GM12892 (cell line): ENCODE results near the gene TSEN2.

ENCODE experiments used
- DNase-seq: peaks from one replicate; pipeline ENCODE4 v3.0.0; 2011; ENCODE audit not compliant: insufficient read length
- FAIRE-seq: peaks from 2 replicates; lab custom pipeline; 2011; peaks lifted over from hg19 to GRCh38; lab: Jason Lieb, UNC
- POLR2A ChIP-seq: IDR thresholded peaks from 2 replicates; pipeline ENCODE4 v1.6.1; 2011; ENCODE audit warnings: low read depth, low read length, control low read depth
- POLR2AphosphoS5 ChIP-seq: IDR thresholded peaks from 2 replicates; pipeline ENCODE4 v1.6.1; 2011; ENCODE audit warnings: low read depth, low read length, control low read depth
- TAF1 ChIP-seq: IDR thresholded peaks from 2 replicates; pipeline ENCODE4 v1.6.1; 2011; ENCODE audit warnings: low read depth, mild to moderate bottlenecking, control low read depth, low read length, borderline replicate concordance

TSEN2 gene

DNA sequence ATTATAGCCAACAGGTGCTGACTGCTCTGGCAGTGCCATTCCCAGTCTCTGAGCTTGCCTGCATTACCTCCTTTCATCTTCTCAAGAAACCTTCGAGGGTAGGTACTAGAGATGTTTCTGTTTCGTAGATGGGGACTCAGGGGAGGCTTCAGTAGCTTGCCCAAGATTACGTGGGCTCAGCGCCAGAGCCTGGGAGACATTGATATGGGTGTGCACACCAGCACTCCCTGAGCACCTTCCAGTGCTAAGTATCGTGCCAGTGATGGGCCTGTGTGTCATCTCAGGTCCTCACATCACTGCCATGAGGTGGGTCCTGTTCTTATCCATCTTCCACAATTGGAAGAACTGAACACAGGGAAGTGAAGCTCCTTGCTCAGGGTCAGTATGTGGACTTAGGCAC, 15.2 kb downstream of the TSEN2 start:
- DNase-seq (no peak), FAIRE-seq (no peak)
- TF ChIP-seq TAF1 (no peak), POLR2A (no peak), POLR2AphosphoS5 (no peak)

DNA sequence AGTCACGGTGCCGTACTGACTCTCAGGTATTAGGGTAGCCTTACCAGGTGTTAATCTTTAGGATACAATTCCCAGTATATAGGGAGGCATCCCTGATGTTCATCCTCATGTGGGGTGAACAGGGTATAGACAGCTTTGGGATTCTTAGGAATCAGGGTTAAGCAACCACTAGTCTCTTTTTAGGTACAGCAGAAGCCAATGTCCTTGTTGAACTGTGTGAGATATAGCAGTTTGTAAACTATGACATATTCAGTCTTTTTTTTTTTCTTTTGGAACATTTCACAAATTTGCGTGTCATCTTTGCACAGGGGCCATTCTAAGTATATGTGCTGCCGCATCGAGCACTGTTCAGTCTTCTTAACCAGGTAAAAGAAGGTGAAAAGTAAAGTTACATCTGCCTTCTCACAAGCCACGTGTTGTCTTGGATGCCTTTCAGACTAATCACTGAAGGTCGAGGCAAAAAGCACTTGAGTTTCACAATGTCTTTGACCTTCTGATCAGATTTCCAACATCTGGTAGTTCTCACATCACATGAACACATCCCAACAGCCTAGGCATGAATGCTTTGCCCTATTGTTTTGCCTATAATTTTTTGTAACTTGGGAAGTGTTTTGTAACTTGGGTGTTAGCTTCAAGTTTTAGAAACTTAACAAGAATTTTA, 17.2 kb downstream of the TSEN2 start:
- DNase-seq (no peak), FAIRE-seq (no peak)
- TF ChIP-seq POLR2A (no peak), TAF1 (no peak), POLR2AphosphoS5 (no peak)

DNA sequence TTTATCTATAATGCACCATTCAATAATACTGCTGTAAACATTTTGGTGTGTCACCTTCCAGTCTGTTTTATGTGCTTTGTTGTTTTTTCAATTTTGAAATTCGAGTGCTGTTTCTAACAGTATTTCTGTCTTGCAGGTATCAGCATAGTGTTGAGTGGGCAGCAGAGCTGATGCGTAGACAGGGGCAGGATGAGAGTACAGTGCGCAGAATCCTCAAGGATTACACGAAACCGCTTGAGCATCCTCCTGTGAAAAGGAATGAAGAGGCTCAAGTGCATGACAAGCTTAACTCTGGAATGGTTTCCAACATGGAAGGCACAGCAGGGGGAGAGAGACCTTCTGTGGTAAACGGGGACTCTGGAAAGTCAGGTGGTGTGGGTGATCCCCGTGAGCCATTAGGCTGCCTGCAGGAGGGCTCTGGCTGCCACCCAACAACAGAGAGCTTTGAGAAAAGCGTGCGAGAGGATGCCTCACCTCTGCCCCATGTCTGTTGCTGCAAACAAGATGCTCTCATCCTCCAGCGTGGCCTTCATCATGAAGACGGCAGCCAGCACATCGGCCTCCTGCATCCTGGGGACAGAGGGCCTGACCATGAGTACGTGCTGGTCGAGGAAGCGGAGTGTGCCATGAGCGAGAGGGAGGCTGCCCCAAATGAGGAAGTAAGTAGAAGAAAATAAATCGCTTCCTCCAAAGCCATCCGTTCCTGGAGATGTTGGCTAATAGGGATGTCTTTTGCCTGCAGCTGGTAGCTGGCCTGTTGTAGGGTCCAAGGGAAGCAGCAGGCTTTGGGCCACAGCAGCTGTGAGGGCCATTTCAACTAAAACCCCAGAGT, 19.1 kb downstream of the TSEN2 start:
- TF ChIP-seq TAF1: no peak
- TF ChIP-seq POLR2A: no peak
- no peak for TF ChIP-seq POLR2AphosphoS5
- DNase-seq (no peak), FAIRE-seq (no peak)

DNA sequence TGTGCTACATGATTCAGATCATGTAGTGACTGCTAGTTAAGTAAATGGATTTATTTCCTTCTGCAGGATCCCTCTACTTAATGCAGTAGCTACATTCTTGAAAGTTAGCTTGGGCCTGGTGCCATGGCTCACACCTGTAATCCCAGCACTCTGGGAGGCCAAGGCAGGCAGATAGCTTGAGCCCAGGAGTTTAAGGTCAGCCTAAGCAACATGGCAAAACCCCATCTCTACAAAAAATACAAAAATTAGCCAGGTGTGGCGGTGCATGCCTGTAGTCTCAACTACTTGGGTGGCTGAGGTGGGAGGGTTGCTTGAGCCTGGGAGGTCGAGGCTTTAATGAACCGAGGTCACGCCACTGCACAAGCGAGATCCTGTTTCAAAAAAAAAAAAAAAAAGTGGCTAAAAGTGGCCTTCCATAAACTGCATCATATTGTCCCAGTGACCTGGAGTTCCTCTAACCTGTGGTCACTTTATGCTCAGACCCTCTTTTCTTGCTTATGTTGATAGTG, 22.0 kb downstream of the TSEN2 start:
- FAIRE-seq (no peak), DNase-seq (no peak)
- no peak for TF ChIP-seq POLR2A

DNA sequence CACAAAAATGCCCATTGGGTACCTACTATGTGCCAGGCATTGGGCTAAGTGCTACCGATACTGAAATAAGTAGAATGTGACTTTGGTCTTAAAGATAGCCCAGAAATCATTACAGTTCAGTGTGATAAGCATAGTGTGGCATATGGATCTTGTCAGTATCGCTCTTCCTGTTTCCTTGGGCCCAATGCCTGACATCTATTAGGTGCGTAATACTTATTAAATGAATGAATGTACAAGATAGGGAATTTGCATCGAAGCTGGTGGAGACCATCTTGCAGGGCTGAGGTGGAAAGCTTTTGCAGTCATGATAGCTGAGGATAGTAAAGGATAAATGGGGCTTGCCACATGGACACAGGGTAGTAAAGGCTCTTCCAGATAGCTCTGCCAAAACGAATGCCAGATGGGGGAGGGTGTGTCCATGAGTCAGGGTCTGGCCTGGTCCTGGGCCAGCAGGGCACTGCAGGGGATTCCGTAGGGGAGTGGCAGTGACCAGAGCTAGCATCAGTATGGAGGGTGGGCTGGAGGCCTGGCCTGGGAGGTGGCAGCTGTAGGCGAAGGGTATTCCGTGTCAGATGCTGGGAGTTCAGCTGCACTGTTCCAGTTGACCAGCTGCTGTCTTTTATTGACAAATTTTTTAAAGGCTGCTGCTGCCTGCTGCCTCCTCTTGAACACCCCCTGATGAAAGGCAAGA, 23.5 kb downstream of the TSEN2 start:
- TF ChIP-seq POLR2AphosphoS5: no peak
- TF ChIP-seq TAF1: no peak
- no peak for TF ChIP-seq POLR2A
- no peak for DNase-seq
- FAIRE-seq: no peak

DNA sequence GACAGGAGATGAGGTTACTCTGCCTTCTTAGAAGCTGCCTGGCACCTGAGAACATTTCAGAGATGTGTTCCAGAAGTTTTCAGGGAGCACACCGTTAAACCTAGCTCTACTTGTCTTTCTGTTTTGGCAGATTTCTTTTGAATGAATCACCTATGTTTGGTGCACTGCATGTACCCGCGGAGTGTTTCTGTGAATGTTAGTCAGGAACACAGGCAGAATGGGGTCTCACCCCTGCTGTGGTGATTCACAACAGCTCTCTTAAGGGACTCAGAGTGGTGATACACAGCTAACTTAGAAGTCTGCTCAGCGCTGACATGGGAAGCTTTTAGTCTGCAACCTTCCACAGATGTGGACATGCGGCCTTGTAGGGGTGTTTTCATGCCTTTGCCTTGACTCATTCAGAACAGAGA, 24.0 kb downstream of the TSEN2 start:
- TF ChIP-seq POLR2AphosphoS5 (no peak), TAF1 (no peak), POLR2A (no peak)
- FAIRE-seq (no peak), DNase-seq (no peak)

DNA sequence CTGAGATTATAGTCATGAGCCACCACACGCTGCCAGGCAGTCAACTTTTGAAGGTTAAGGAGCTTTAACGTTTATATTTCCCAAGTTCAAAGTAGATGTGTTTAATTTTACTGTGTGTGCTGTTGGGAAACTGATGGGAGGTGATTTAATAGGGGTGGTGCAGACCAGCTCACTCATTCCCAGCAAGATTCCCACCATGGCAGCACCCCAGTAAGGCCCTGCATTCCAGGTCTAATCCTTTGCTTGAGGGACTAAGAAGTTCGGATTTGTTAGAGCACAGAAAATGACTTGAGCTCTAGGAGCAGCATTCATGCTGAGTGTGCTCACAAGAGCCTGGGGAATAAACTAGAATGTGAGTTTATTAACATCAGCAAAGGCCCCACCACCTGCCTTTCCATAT, 25.2 kb downstream of the TSEN2 start:
- DNase-seq (no peak), FAIRE-seq (no peak)

DNA sequence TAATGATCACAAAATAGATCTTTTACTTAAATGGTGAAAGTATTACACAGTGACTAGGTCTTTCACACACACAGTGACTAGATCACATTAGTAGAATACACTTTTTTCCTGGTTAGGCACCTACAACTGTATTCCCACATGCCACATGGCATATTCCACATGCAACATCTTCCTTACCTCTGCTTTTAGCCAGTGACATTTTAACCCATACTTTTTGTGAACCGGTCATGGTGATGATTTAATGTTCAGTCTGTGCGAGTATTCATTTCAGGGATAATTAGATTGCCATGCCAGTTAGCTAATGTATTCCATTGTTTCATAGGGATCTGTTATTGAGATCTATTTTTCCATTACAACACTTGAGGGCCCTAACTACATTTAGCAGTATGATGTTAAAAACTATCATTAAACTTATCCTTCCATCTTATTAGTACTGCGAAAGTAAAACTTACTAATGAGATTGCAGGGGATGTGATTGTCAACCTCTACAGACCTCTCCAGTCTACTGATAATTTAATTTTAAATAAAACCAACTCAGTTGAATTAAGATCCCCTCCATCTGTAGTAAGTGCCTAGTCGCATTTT, 28.3 kb downstream of the TSEN2 start:
- DNase-seq (no peak), FAIRE-seq (no peak)
- no peak for TF ChIP-seq POLR2AphosphoS5
- TF ChIP-seq POLR2A: no peak
- no peak for TF ChIP-seq TAF1

More for the DNA sequence above, 25.2 kb downstream of the TSEN2 start:
- TF ChIP-seq POLR2A (no peak), TAF1 (no peak), POLR2AphosphoS5 (no peak)

DNA sequence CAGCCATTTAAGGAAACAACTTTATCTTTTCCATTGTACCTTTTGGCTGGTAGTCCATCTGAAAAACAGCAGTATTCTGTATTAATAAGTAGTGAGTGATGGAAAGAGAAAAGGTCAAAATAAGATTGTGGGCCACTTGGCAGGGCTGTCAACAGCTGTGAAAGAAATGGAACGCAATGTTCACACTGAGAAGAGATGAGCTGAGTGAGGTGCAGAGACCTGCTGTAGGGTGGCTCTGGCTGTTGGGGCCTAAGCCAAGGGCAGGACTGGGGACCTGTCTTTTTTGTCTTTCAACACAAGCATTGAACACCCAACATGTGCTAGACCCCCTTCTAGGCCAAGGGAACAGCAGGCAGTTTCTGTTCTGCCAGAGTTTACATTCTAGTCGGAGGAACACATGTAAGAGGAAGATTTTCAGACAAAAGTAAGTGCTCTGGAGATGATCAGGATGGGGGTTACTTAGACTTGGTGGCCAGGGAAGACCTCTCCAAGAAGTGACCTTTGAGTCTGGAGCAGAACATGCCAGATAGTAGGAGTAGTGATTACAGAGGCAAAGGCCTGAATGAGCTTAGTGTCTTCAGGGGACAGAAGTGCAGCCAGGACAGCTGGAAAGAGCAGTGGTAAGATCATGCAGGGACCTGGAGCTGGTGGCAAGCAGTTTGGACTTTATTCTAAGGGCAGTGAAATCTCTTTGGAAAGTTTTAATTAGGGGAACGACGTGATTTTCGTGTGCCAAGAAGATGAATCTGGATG, 29.6 kb downstream of the TSEN2 start:
- DNase-seq: no peak
- TF ChIP-seq TAF1 (no peak), POLR2A (no peak), POLR2AphosphoS5 (no peak)
- FAIRE-seq: no peak

DNA sequence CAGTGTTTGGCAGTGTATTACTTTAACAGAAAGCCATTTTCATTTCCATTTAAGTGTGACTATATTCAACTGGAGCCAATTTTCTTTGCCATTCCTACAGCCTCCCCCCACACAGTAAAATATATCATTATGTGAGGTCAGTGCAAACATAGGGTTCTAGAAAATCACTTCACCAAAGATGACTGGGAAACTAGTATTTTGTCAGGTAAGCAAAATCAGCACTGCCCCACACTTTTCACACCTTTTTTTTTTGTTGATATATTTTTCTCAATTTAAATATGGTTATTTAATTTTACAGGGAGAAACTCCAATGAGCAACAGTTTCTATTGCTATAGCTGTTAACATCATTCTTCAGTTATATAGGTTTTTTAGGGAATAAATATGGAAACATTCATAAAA, 31.4 kb downstream of the TSEN2 start:
- DNase-seq: no peak
- TF ChIP-seq POLR2AphosphoS5: no peak
- TF ChIP-seq POLR2A: no peak
- FAIRE-seq: no peak

DNA sequence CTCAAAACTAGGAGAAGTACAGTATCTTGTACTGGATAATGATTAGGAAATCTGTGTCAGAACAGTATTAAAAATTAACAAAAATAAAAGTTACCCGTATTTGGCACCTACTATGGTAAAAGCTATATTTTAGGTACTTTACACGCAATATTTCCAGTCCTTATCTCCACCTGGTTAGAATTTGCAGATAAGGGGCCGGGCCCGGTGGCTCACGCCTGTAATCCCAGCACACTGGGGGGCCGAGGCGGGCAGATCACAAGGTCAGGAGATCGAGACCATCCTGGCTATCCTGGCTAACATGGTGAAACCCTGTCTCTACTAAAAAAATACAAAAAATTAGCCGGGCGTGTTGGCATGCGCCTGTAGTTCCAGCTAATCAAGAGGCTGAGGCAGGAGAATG, 32.6 kb downstream of the TSEN2 start:
- DNase-seq (no peak), FAIRE-seq (no peak)
- no peak for TF ChIP-seq POLR2A
- TF ChIP-seq POLR2AphosphoS5: no peak
- TF ChIP-seq TAF1: no peak
